Activated CD4-positive, alpha-beta T cell treated with anti-CD3 and anti-CD28 coated beads for 48 hours (primary cell): ENCODE measurements around the gene TET1.
"Not testable (repeated sequence)": the region's sequence is repeated elsewhere in the genome, so short reads cannot be mapped to it uniquely, and the experiment has no call there.

ENCODE experiments used
- DNase-seq: peaks from one replicate; pipeline ENCODE4 v3.0.0-alpha.2; 2020

TET1 gene

GRCh38 chr10:68560186-68560942 is at the start of gene TET1:
Gene TET1 (plus strand): TSS chr10:68560337. CDS start chr10:68572339, 12,002 bp downstream.
- peak; percentile 38 for DNase-seq

GRCh38 chr10:68516216-68516615 is 43.9 kb upstream of the TET1 start:
- not testable (repeated sequence) for DNase-seq

- DNase-seq, result no peak
Measured at GRCh38 chr10:68516766-68517165, 43.4 kb upstream of the TET1 start.

- DNase-seq, result no peak
Measured at GRCh38 chr10:68517188-68517587, 42.9 kb upstream of the TET1 start.

GRCh38 chr10:68518609-68519008 is 41.5 kb upstream of the TET1 start:
- not testable (repeated sequence) for DNase-seq

GRCh38 chr10:68525490-68526038 is 34.6 kb upstream of the TET1 start:
- not testable (repeated sequence) for DNase-seq

GRCh38 chr10:68526634-68527307 is 33.4 kb upstream of the TET1 start:
- DNase-seq, result no peak

- DNase-seq, result no peak
Measured at GRCh38 chr10:68536973-68537372, 23.2 kb upstream of the TET1 start.

GRCh38 chr10:68537796-68538195 is 22.3 kb upstream of the TET1 start:
- no peak for DNase-seq

GRCh38 chr10:68543004-68543918 is 16.9 kb upstream of the TET1 start:
- no peak for DNase-seq

- DNase-seq, result peak; percentile 53
Measured at GRCh38 chr10:68550747-68551411, 9.3 kb upstream of the TET1 start.

- no peak for DNase-seq
Measured at GRCh38 chr10:68553138-68553537, 7.0 kb upstream of the TET1 start.

- no peak for DNase-seq
Measured at GRCh38 chr10:68553599-68553998, 6.5 kb upstream of the TET1 start.

GRCh38 chr10:68558478-68558877 is 1.7 kb upstream of the TET1 start:
- no peak for DNase-seq

- no peak for DNase-seq
Measured at GRCh38 chr10:68559251-68559650, 886 bp upstream of the TET1 start.

- DNase-seq, result peak; percentile 13
Measured at GRCh38 chr10:68559841-68560185, 324 bp upstream of the TET1 start.

GRCh38 chr10:68560943-68561864 is 1.1 kb downstream of the TET1 start:
- peak; percentile 9 for DNase-seq

GRCh38 chr10:68561865-68562649 is 1.9 kb downstream of the TET1 start:
- no peak for DNase-seq

GRCh38 chr10:68562661-68563570 is 2.8 kb downstream of the TET1 start:
- no peak for DNase-seq
